HCT116 (cell line): ENCODE results near the gene NAPB. TPM values are rescaled to one million over a fixed set of nuclear protein-coding genes. Genes with fewer than 3 reads are reported as not detected.

Source experiments
- ATAC-seq: fragments of 200-7000 bp; cut with Tn5 transposase; 2 replicates; pipeline ENCODE4 v1.9.1; 2020; ENCODE audit warnings: mild to moderate bottlenecking, moderate library complexity
- BruUV-seq: library from RNA; stranded (reverse); fragments of 400-500 nt; replicated peaks from 2 replicates; lab custom pipeline; 2021; lab: Mats Ljungman, UMichigan
- CTCF ChIA-PET: fragments of 300-600 bp; sonication (Branson Sonifier 250); formaldehyde crosslinking; loops from one replicate; lab custom pipeline; 2021; ENCODE audit warnings: antibody characterized with exemption; lab: Charles Lee
- POLR2A ChIA-PET: fragments of 300-600, 350-600 bp; sonication (Branson Sonifier 250); formaldehyde crosslinking; loops from one replicate; lab custom pipeline; 2021; ENCODE audit warnings: antibody characterized with exemption; lab: Charles Lee
- RAD21 ChIA-PET, 2 experiments: fragments of 300-600 bp; sonication (Branson Sonifier 250); formaldehyde crosslinking; loops; one replicate each; lab custom pipeline; 2023; ENCODE audit warnings: low total read pairs in 2 of 2; ENCODE audit not compliant: uncharacterized antibody in 2 of 2, unreplicated experiment in 2 of 2, low non-redundant PET in 1 of 2; lab: Charles Lee
- DNase-seq: peaks from one replicate; pipeline ENCODE4 v3.0.0-alpha.2; 2010; ENCODE audit warnings: low read depth, low spot score
- H2AFZ ChIP-seq: fragments of 200-600 bp; shearing (Covaris generic), sonication (generic); 2 replicates; pipeline ENCODE4 v1.6.1; 2017; ENCODE audit warnings: low read depth, mixed run types, mixed read lengths, antibody characterized with exemption, low read length; ENCODE audit not compliant: poor library complexity, severe bottlenecking
- H3K27ac ChIP-seq: 2 replicates; pipeline ENCODE4 v1.5.1; 2012; ENCODE audit warnings: low read depth, low read length
- H3K27me3 ChIP-seq: fragments of 200-600 bp; sonication (generic); 2 replicates; pipeline ENCODE4 v1.6.1; 2016; ENCODE audit warnings: mixed run types, low read length, mixed read lengths; ENCODE audit not compliant: insufficient read depth
- H3K36me3 ChIP-seq, 2 experiments: fragments of 200-500 bp in 1 of 2; fragments of 200-600 bp in 1 of 2; sonication (Bioruptor generic) in 1 of 2; sonication (generic) in 1 of 2; 2 replicates each; pipeline versions ENCODE4 v1.5.1 to v1.6.1; 2014 to 2016; ENCODE audit warnings: low read length in 2 of 2, inconsistent platforms in 1 of 2, mixed read lengths in 1 of 2, mixed run types in 1 of 2; ENCODE audit not compliant: insufficient read depth in 2 of 2, control insufficient read depth in 1 of 2
- H3K4me1 ChIP-seq, 2 experiments: fragments of 200-600 bp in 1 of 2; sonication (generic) in 1 of 2; 2 replicates each; pipeline versions ENCODE4 v1.5.1 to v1.6.1; 2012 to 2017; ENCODE audit warnings: low read length in 2 of 2, inconsistent platforms in 1 of 2, mild to moderate bottlenecking in 1 of 2, mixed read lengths in 1 of 2, mixed run types in 1 of 2, moderate library complexity in 1 of 2; ENCODE audit not compliant: insufficient read depth in 2 of 2, control insufficient read depth in 1 of 2
- H3K4me2 ChIP-seq: fragments of 200-600 bp; sonication (generic); 2 replicates; pipeline ENCODE4 v1.6.1; 2017; ENCODE audit warnings: mixed run types, low read length, mixed read lengths
- H3K4me3 ChIP-seq, 2 experiments: fragments of 200-600 bp in 1 of 2; sonication (generic) in 1 of 2; replicated peaks in 1 of 2; 2 replicates each; pipeline ENCODE4 v1.5.1; 2011 to 2016; ENCODE audit warnings: low read length in 2 of 2, control low read depth in 1 of 2, low read depth in 1 of 2, mild to moderate bottlenecking in 1 of 2, mixed read lengths in 1 of 2, mixed run types in 1 of 2
- H3K79me2 ChIP-seq: fragments of 200-600 bp; sonication (generic); 2 replicates; pipeline ENCODE4 v1.6.1; 2017; ENCODE audit warnings: mild to moderate bottlenecking, mixed run types, low read length, moderate library complexity, mixed read lengths; ENCODE audit not compliant: insufficient read depth
- H3K9ac ChIP-seq: fragments of 200-600 bp; sonication (generic); 2 replicates; pipeline ENCODE4 v1.6.1; 2016; ENCODE audit warnings: low read length, mixed read lengths
- H3K9me2 ChIP-seq: fragments of 200-600 bp; sonication (generic), shearing (Covaris generic); 2 replicates; pipeline ENCODE4 v1.6.1; 2017; ENCODE audit warnings: mixed run types, mild to moderate bottlenecking, moderate library complexity; ENCODE audit not compliant: insufficient read depth
- H3K9me3 ChIP-seq, 2 experiments: fragments of 200-500 bp in 1 of 2; fragments of 200-600 bp in 1 of 2; sonication (Bioruptor generic) in 1 of 2; sonication (generic) in 1 of 2; 2 replicates each; pipeline ENCODE4 v1.6.1; 2014 to 2017; ENCODE audit warnings: low read length in 2 of 2, mixed read lengths in 2 of 2, inconsistent platforms in 1 of 2, low read depth in 1 of 2, mild to moderate bottlenecking in 1 of 2, mixed run types in 1 of 2, moderate library complexity in 1 of 2; ENCODE audit not compliant: control insufficient read depth in 1 of 2, insufficient read depth in 1 of 2
- H4K20me1 ChIP-seq: fragments of 200-600 bp; sonication (generic), shearing (Covaris generic); 2 replicates; pipeline ENCODE4 v1.6.1; 2017; ENCODE audit warnings: mixed run types, mild to moderate bottlenecking, moderate library complexity; ENCODE audit not compliant: insufficient read depth
- CBX3 ChIP-seq: IDR thresholded peaks from 2 replicates; pipeline ENCODE4 v1.6.1; 2012; ENCODE audit warnings: low read depth
- EGR1 ChIP-seq: IDR thresholded peaks from 2 replicates; pipeline ENCODE4 v1.6.1; 2012; ENCODE audit warnings: low read depth
- ELF1 ChIP-seq: IDR thresholded peaks from 2 replicates; pipeline ENCODE4 v1.6.1; 2012; ENCODE audit warnings: low read depth, borderline replicate concordance
- EZH2 ChIP-seq: fragments of 200-600 bp; sonication (generic); IDR thresholded peaks from 2 replicates; pipeline ENCODE4 v1.6.1; 2017; ENCODE audit warnings: antibody characterized with exemption, mixed run types
- FOSL1 ChIP-seq: IDR thresholded peaks from 2 replicates; pipeline ENCODE4 v1.6.1; 2012; ENCODE audit warnings: low read depth
- JUND ChIP-seq: IDR thresholded peaks from 2 replicates; pipeline ENCODE4 v1.6.1; 2012
- MAX ChIP-seq: IDR thresholded peaks from 2 replicates; pipeline ENCODE4 v1.6.1; 2012
- POLR2A ChIP-seq: IDR thresholded peaks from 2 replicates; pipeline ENCODE4 v1.7.0; 2011; ENCODE audit warnings: borderline replicate concordance; ENCODE audit not compliant: insufficient read depth, insufficient read length; ENCODE audit errors: extremely low read depth
- POLR2AphosphoS5 ChIP-seq: IDR thresholded peaks from 2 replicates; pipeline ENCODE4 v1.6.1; 2011; ENCODE audit warnings: mild to moderate bottlenecking, low read depth, low read length, moderate library complexity
- RAD21 ChIP-seq: IDR thresholded peaks from 2 replicates; pipeline ENCODE4 v1.6.1; 2012; ENCODE audit warnings: low read depth, mild to moderate bottlenecking
- REST ChIP-seq: IDR thresholded peaks from 2 replicates; pipeline ENCODE4 v1.6.1; 2012; ENCODE audit warnings: low read depth
- SIN3A ChIP-seq: IDR thresholded peaks from 2 replicates; pipeline ENCODE4 v1.6.1; 2012; ENCODE audit warnings: low read depth
- TCF7L2 ChIP-seq: IDR thresholded peaks from 2 replicates; pipeline ENCODE4 v1.7.0; 2011; ENCODE audit warnings: borderline replicate concordance, inconsistent platforms; ENCODE audit not compliant: insufficient read depth, insufficient read length; ENCODE audit errors: extremely low read depth
- ZFX ChIP-seq: fragments of 450-650 bp; IDR thresholded peaks from 2 replicates; pipeline ENCODE4 v1.6.1; 2017
- ZNF274 ChIP-seq: fragments of 200-500 bp; sonication (Bioruptor generic); IDR thresholded peaks from 2 replicates; pipeline ENCODE4 v1.6.1; 2014; ENCODE audit warnings: mild to moderate bottlenecking, low read depth, low read length, inconsistent platforms
- intact Hi-C: fragments of 100-400 bp; cut with micrococcal nuclease; formaldehyde crosslinking; loops from 2 replicates; pipeline ENCODE4 v1.10.0; 2022
- total RNA-seq: library from RNA; stranded (reverse); gene quantifications from one replicate; pipeline ENCODE4 v1.2.1, GENCODE V29; 2021; ENCODE audit not compliant: unreplicated experiment

NAPB gene
- total RNA-seq, 1 experiment from 2014 or later: 7.9 TPM

GRCh38 chr20:23456873-23457272 is 35.6 kb upstream of the NAPB start:
- peaks cover 22% of the 10 kb centered on the region; the same call in 1 of the 2 replicates for H3K27me3 ChIP-seq
- RAD21 ChIA-PET: no interaction called here
- H3K4me1 ChIP-seq: no peaks in the 10 kb centered on the region
- H3K9ac ChIP-seq: no peak overlapping the region
- H4K20me1 ChIP-seq: no peaks in the 10 kb centered on the region
- no peaks in the 10 kb centered on the region for H3K36me3 ChIP-seq
- no peak for DNase-seq
- no peak overlapping the region for H2AFZ ChIP-seq
- no peak overlapping the region for H3K4me2 ChIP-seq
- no peak for ATAC-seq
- intact Hi-C loops: no loop called here
- BruUV-seq: no TSS peak
- no peaks in the 10 kb centered on the region for H3K79me2 ChIP-seq
- CTCF ChIA-PET: no interaction called here
- no peak overlapping the region for H3K4me3 ChIP-seq
- H3K9me2 ChIP-seq: no peaks in the 10 kb centered on the region
- H3K27ac ChIP-seq: no peak overlapping the region
- POLR2A ChIA-PET: no interaction called here
- TF ChIP-seq CBX3 (no peak), EGR1 (no peak), TCF7L2 (no peak), REST (no peak), FOSL1 (no peak), POLR2A (no peak), ZFX (no peak), MAX (no peak), ZNF274 (no peak), SIN3A (no peak), ELF1 (no peak), EZH2 (no peak), JUND (no peak), RAD21 (no peak), POLR2AphosphoS5 (no peak)
- TF ChIP-seq, all 23 proteins: peak for 0
- no peaks in the 10 kb centered on the region for H3K9me3 ChIP-seq
